ENCODE measurements around the gene FOXD4. TPM values are rescaled to one million over a fixed set of nuclear protein-coding genes. Genes with fewer than 3 reads are reported as not detected.
"Not testable (repeated sequence)": the region's sequence is repeated elsewhere in the genome, so short reads cannot be mapped to it uniquely, and the experiment has no call there.

Gene FOXD4
- total and polyA plus RNA-seq, 2 donors (not counting 3 experiments of a cell fraction or from before 2014, with no cell fraction given): 0.07 to 0.35 TPM

DNA sequence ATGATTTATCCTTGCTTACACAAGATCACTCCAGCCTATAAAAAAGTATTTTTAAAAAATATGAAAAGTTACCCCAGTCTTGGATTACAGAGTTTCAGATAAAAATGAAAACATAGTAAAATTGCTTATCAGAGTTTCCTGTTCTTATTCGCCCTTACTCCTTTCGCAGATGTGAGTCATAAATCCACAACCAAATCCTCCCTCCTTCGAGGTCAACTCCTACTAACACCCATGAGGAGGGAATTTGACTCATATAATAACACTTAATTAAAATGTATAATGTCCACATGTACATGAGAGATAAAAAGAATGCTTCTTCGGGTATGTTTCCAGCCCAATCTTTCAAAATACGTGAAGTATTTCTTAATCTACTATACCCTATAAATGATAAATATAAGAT, 23.9 kb downstream of the FOXD4 start:
- H3K79me2 ChIP-seq (ENCODE audit: control insufficient read depth, insufficient read depth, low read length); H3K9me3 ChIP-seq (replicated peaks; ENCODE audit: control insufficient read depth, insufficient read depth, low read length); H3K27ac ChIP-seq (ENCODE audit: insufficient read depth, low read depth, low read length); H3K9me1 ChIP-seq (replicated peaks; ENCODE audit: control insufficient read depth, extremely low read depth, insufficient read depth, low read length); H3K4me2 ChIP-seq (ENCODE audit: insufficient read depth, low read length); CTCF ChIA-PET; H4K20me1 ChIP-seq (replicated peaks; ENCODE audit: control insufficient read depth, extremely low read depth, insufficient read depth, low read length); H3K36me3 ChIP-seq (ENCODE audit: control insufficient read depth in 2 of 2, extremely low read depth in 1 of 2, insufficient read depth in 2 of 2, low read length in 2 of 2); H3K4me1 ChIP-seq (ENCODE audit: control insufficient read depth, extremely low read depth, insufficient read depth, low read length); dilution Hi-C loops (cut with MboI; ENCODE audit: extremely low pct_ligation_motif_present, low sequenced_read_pairs); H3K27me3 ChIP-seq (ENCODE audit: control insufficient read depth in 2 of 2, insufficient read depth in 2 of 2, low read length in 2 of 2); FAIRE-seq; DNase-seq (ENCODE audit: low read depth, low spot score); intact Hi-C loops (cut with micrococcal nuclease); H3K9ac ChIP-seq (replicated peaks; ENCODE audit: extremely low read depth, insufficient read depth, low read length); POLR2A ChIA-PET; BruUV-seq (replicated peaks); H2AFZ ChIP-seq (ENCODE audit: low read depth, low read length); H3K4me3 ChIP-seq (replicated peaks in 1 of 3; ENCODE audit: insufficient read depth in 1 of 3, low read depth in 1 of 3, low read length in 3 of 3): not testable (repeated sequence)

DNA sequence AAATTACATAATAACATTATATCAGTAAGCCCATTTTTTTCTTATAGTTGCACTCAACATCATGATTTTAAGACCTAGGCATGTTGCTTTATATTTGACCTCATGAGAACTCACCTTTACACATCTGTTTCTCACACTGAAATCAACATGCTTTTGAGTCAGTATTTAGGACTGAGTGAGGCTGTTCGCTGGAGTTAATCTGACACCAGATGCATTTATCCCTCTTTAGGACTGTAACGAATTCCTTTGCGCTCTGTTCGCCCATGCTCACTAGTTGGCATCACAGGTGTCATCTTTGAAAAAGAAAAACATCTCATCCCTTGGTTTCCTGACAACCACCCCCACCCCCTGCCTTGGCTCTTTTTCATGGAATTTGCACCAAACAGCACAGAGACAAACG, 24.3 kb downstream of the FOXD4 start:
- H2AFZ ChIP-seq (ENCODE audit: low read depth, low read length); H3K27me3 ChIP-seq (ENCODE audit: control insufficient read depth in 2 of 2, insufficient read depth in 2 of 2, low read length in 2 of 2); intact Hi-C loops (cut with micrococcal nuclease); CTCF ChIA-PET; POLR2A ChIA-PET; FAIRE-seq; H3K4me3 ChIP-seq (replicated peaks in 1 of 3; ENCODE audit: insufficient read depth in 1 of 3, low read depth in 1 of 3, low read length in 3 of 3); BruUV-seq (replicated peaks); H3K36me3 ChIP-seq (ENCODE audit: control insufficient read depth in 2 of 2, extremely low read depth in 1 of 2, insufficient read depth in 2 of 2, low read length in 2 of 2); H3K27ac ChIP-seq (ENCODE audit: insufficient read depth, low read depth, low read length); H3K9me1 ChIP-seq (replicated peaks; ENCODE audit: control insufficient read depth, extremely low read depth, insufficient read depth, low read length); H3K9ac ChIP-seq (replicated peaks; ENCODE audit: extremely low read depth, insufficient read depth, low read length); H4K20me1 ChIP-seq (replicated peaks; ENCODE audit: control insufficient read depth, extremely low read depth, insufficient read depth, low read length); H3K9me3 ChIP-seq (replicated peaks; ENCODE audit: control insufficient read depth, insufficient read depth, low read length); H3K79me2 ChIP-seq (ENCODE audit: control insufficient read depth, insufficient read depth, low read length); dilution Hi-C loops (cut with MboI; ENCODE audit: extremely low pct_ligation_motif_present, low sequenced_read_pairs); H3K4me1 ChIP-seq (ENCODE audit: control insufficient read depth, extremely low read depth, insufficient read depth, low read length); H3K4me2 ChIP-seq (ENCODE audit: insufficient read depth, low read length); DNase-seq (ENCODE audit: low read depth, low spot score): not testable (repeated sequence)

DNA sequence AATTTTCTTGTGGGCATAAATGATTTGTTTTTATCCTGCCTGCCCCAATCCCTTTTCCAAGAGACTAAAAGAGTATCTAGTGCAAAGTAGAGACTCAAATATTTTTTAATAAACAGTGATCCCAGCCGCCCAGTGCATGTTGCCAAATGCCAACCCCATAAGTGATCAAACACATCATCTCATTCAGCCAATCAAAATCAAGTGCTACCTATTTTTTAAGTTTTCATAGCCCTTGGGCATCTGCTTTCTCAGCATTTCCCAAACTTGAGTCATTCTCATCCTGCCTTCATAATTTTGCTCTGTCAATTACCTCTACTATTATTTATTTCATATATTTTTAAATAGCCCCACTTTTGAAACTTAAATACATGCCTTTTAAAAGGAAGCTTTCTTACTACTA, 27.4 kb downstream of the FOXD4 start:
- H3K27me3 ChIP-seq (ENCODE audit: control insufficient read depth in 2 of 2, insufficient read depth in 2 of 2, low read length in 2 of 2); H3K9ac ChIP-seq (replicated peaks; ENCODE audit: extremely low read depth, insufficient read depth, low read length); POLR2A ChIA-PET; FAIRE-seq; H3K36me3 ChIP-seq (ENCODE audit: control insufficient read depth in 2 of 2, extremely low read depth in 1 of 2, insufficient read depth in 2 of 2, low read length in 2 of 2); H3K79me2 ChIP-seq (ENCODE audit: control insufficient read depth, insufficient read depth, low read length); H3K4me2 ChIP-seq (ENCODE audit: insufficient read depth, low read length); CTCF ChIA-PET; H2AFZ ChIP-seq (ENCODE audit: low read depth, low read length); DNase-seq (ENCODE audit: low read depth, low spot score); H4K20me1 ChIP-seq (replicated peaks; ENCODE audit: control insufficient read depth, extremely low read depth, insufficient read depth, low read length); H3K9me3 ChIP-seq (replicated peaks; ENCODE audit: control insufficient read depth, insufficient read depth, low read length); H3K4me3 ChIP-seq (replicated peaks in 1 of 3; ENCODE audit: insufficient read depth in 1 of 3, low read depth in 1 of 3, low read length in 3 of 3); H3K4me1 ChIP-seq (ENCODE audit: control insufficient read depth, extremely low read depth, insufficient read depth, low read length); BruUV-seq (replicated peaks); H3K9me1 ChIP-seq (replicated peaks; ENCODE audit: control insufficient read depth, extremely low read depth, insufficient read depth, low read length); intact Hi-C loops (cut with micrococcal nuclease); dilution Hi-C loops (cut with MboI; ENCODE audit: extremely low pct_ligation_motif_present, low sequenced_read_pairs); H3K27ac ChIP-seq (ENCODE audit: insufficient read depth, low read depth, low read length): not testable (repeated sequence)

GRCh38 chr9:88396-89037, 29.7 kb downstream of the FOXD4 start:
- H3K79me2 ChIP-seq (ENCODE audit: control insufficient read depth, insufficient read depth, low read length); DNase-seq (ENCODE audit: low read depth, low spot score); H3K27ac ChIP-seq (ENCODE audit: insufficient read depth, low read depth, low read length); H3K4me2 ChIP-seq (ENCODE audit: insufficient read depth, low read length); H2AFZ ChIP-seq (ENCODE audit: low read depth, low read length); H4K20me1 ChIP-seq (replicated peaks; ENCODE audit: control insufficient read depth, extremely low read depth, insufficient read depth, low read length); H3K9me1 ChIP-seq (replicated peaks; ENCODE audit: control insufficient read depth, extremely low read depth, insufficient read depth, low read length); H3K4me3 ChIP-seq (replicated peaks in 1 of 3; ENCODE audit: insufficient read depth in 1 of 3, low read depth in 1 of 3, low read length in 3 of 3); H3K9ac ChIP-seq (replicated peaks; ENCODE audit: extremely low read depth, insufficient read depth, low read length); H3K27me3 ChIP-seq (ENCODE audit: control insufficient read depth in 2 of 2, insufficient read depth in 2 of 2, low read length in 2 of 2); FAIRE-seq; intact Hi-C loops (cut with micrococcal nuclease); H3K4me1 ChIP-seq (ENCODE audit: control insufficient read depth, extremely low read depth, insufficient read depth, low read length); POLR2A ChIA-PET; dilution Hi-C loops (cut with MboI; ENCODE audit: extremely low pct_ligation_motif_present, low sequenced_read_pairs); H3K9me3 ChIP-seq (replicated peaks; ENCODE audit: control insufficient read depth, insufficient read depth, low read length); CTCF ChIA-PET; BruUV-seq (replicated peaks); H3K36me3 ChIP-seq (ENCODE audit: control insufficient read depth in 2 of 2, extremely low read depth in 1 of 2, insufficient read depth in 2 of 2, low read length in 2 of 2): not testable (repeated sequence)

All from endothelial cell of umbilical vein (primary cell).